IPS-18c (cell line): ENCODE results near the gene VTCN1.

Experiments used
- H3K4me3 ChIP-seq: 2 replicates; pipeline ENCODE4 v1.7.0; 2013; ENCODE audit warnings: low read depth, mild to moderate bottlenecking, low read length, moderate library complexity; ENCODE audit not compliant: insufficient read depth
- H3K9me3 ChIP-seq: one replicate; pipeline ENCODE4 v1.6.1; 2013; ENCODE audit warnings: mild to moderate bottlenecking, low read length, moderate library complexity; ENCODE audit not compliant: control insufficient read depth, insufficient read depth

Gene VTCN1

DNA sequence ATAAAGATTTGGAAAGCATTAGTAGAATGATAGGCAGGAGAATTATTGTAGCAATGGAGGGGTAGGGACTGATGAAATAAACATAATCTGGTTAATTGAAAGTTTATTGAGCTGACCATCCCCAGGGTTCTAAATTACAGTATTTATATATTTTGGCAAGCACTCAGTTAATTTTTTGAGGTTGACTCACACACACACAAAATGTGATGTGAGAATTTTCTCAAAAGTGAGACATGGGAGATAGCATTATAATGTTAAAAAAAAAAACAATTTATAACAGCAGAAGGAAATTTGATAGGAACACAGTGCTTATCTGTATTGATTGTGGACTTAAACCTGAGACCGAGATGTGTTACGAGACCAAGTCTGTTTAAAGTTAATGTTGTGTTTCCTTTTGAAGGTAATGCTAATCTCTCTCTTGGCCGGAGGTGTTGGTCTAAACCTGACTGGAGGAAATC is 113.7 kb downstream of the VTCN1 start:
- H3K4me3 ChIP-seq: no peak overlapping the region
- H3K9me3 ChIP-seq: no peaks in the 10 kb centered on the region

- no peaks in the 10 kb centered on the region for H3K9me3 ChIP-seq
- no peak overlapping the region for H3K4me3 ChIP-seq
Measured at GRCh38 chr1:117094841-117095604, 115.7 kb downstream of the VTCN1 start.

DNA sequence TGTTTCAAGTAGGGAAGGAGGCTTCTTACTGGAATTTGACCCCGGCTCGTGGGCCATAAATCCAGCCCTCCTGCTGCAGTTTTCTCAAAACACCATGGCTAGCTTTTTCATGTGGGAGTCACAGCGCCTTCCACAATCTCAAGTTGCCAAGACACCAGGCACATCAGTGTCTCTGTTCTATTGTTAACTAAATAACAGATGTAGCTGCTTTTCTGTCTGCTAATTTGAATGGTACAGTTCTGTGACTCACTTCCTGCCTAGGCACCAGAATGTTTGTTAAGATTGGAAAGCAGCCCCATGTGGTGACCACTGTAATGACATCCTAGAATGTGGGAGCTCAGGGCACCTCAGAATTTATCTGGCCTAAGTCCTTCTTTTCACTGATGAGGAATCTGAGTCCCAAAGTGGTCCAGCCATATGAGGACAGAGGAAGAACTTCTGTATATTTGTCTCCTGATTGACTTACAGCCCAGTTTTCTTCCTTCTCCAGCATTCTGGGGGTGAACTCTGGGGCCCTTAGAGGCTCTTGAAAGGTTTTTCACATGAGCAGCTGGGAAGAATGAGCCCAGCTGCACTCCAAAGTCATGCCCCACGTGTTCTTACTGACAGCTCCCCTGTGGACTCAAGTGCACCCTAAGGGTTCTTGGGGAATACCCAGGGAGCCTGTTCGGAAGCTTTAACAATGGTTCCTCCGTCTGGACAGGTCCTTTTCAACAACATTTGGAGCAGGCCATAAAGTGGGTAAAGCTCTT is 116.7 kb downstream of the VTCN1 start:
- H3K9me3 ChIP-seq: no peaks in the 10 kb centered on the region
- H3K4me3 ChIP-seq: no peak overlapping the region
